Pancreas (tissue), 10 donors: Measurements from ENCODE around the gene EIF2B2. TPM values are rescaled to one million over a fixed set of nuclear protein-coding genes. Genes with fewer than 3 reads are reported as not detected.
A peak's percentile ranks its signal among the peaks of the same experiment; 100 is the strongest.

Source experiments
- ATAC-seq, 4 donors: fragments of 200-7000 bp; cut with Tn5 transposase; one replicate each; pipeline versions ENCODE4 v1.8.0 to v1.9.1; 2020; ENCODE audit warnings: mild to moderate bottlenecking in 4 of 4, moderate library complexity in 4 of 4
- DNase-seq, 6 donors: peaks; one replicate each; pipeline ENCODE4 v3.0.0-alpha.2; 2020
- FAIRE-seq: peaks from 2 replicates; lab custom pipeline; 2012; peaks lifted over from hg19 to GRCh38; lab: Jason Lieb, UNC
- H3K27ac ChIP-seq, 4 donors: fragments of 200-600 bp; sonication (generic); 1 replicate in 3 of 4; 2 replicates in 1 of 4; pipeline versions ENCODE4 v1.5.0 to v1.8.0; 2020
- H3K27me3 ChIP-seq, 4 donors: fragments of 200-600 bp; one replicate each; pipeline ENCODE4 v1.8.0; 2021
- H3K36me3 ChIP-seq, 3 donors: fragments of 200-600 bp; sonication (generic) in 1 of 3; one replicate each; pipeline versions ENCODE4 v1.5.0 to v1.8.0; 2020 to 2021
- H3K4me1 ChIP-seq, 3 donors: fragments of 200-600 bp; one replicate each; pipeline ENCODE4 v1.8.0; 2021
- H3K4me3 ChIP-seq, 4 donors: fragments of 200-600 bp; sonication (generic) in 2 of 4; one replicate each; pipeline versions ENCODE4 v1.5.0 to v1.8.0; 2020 to 2021
- H3K9me3 ChIP-seq, 4 donors: fragments of 200-600 bp; one replicate each; pipeline ENCODE4 v1.8.0; 2021
- WGBS, 2 donors: extraction: QIAGEN DNeasy Blood & Tissue Kit; methylation state at CpG; one replicate each; pipeline ENCODE4 v1.1.7; 2013; 5-methylcytosine and 5-hydroxymethylcytosine counted together
- intact Hi-C, 3 donors: fragments of 100-400 bp; cut with DNase I; formaldehyde crosslinking; loops; one replicate each; pipeline versions ENCODE4 v1.11.1 to v1.14.2; 2022
- polyA plus RNA-seq, 2 donors: library from polyadenylated mRNA; stranded (reverse); fragments of 200-250 nt; gene quantifications; one replicate each; pipeline ENCODE4 v1.2.3, GENCODE V29; 2013
- total RNA-seq, 6 donors: library from RNA; stranded (reverse); fragmentation: NEBNext Ultra II Directional in 4 of 6; extraction: Animal tissue kit (Norgen Biotek cat#: 25700) in 4 of 6; gene quantifications; one replicate each; pipeline versions ENCODE4 v1.2.1 to v1.2.4, GENCODE V29; 2021 to 2023
- TF ChIP-seq, protein P1 (sequence below), 4 donors: fragments of 200-600 bp; sonication (generic) in 3 of 4; IDR thresholded peaks; one replicate each; pipeline versions ENCODE4 v1.5.0 to v1.8.0; 2021; ENCODE audit warnings: antibody characterized with exemption in 4 of 4
- donor health status: healthy with polysubstance abuse.
- donor health status: DM: no; HTN: no; CAD: no; lungs with moderate emphysema.
- donor health status: DM: no; HTN: no; CAD: no.
- donor health status: control.
- donor health status: control.
- donor health status: Bipolar disorder and iron deficiency.
- donor health status: DM: yes; HTN: yes; CAD: no.
- donor health status: DM: no; HTN: no; CAD: no.
- donor health status: DM: no; HTN: no; CAD: no.
- donor health status: DM: yes; HTN: yes; CAD: no.

Gene EIF2B2
- total and polyA plus RNA-seq, 8 donors: 11.2 to 22.1 (median 16.6) TPM

DNA sequence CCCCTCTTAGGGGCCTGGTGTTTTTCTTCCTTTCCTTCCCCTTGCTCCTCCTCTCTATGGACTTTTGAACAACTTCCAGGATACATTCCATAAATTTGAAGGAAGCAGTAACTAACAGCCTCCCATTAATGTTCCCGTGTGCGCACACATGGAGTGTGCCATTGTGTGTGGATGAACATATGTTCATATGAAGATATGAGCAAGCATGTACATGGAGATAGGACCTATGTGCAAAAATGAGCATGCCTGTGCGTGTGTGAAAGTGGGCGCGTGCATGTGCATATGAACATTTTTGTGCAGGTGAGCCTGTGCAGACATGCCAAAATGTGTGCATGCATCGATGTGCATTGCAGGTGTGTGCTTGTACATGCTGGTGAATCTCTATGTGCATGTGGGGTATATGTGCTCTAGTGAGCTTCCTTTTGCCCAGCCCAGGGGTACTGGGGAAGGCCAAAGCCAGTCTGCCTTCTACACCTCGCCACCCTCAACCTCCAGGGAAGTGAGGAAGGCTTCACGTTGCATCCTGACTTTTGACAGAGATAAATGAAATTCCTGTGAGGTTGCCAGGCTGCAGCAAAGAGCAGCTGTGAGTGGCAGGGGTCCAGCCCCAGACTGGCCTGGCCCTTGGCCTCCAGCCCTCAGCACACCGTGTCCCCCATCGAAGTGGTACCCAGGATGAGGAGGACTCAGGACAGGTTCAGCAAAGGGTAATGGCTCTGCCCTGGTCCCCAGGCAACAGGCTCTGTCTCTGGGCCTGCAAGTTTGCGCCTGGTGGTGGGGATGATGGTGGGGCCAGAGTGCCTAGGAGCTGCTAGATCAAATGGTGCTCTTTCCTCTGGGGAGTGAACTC, 26.2 kb upstream of the EIF2B2 start:
- DNase-seq: no peak
- TF ChIP-seq, protein P1, sequence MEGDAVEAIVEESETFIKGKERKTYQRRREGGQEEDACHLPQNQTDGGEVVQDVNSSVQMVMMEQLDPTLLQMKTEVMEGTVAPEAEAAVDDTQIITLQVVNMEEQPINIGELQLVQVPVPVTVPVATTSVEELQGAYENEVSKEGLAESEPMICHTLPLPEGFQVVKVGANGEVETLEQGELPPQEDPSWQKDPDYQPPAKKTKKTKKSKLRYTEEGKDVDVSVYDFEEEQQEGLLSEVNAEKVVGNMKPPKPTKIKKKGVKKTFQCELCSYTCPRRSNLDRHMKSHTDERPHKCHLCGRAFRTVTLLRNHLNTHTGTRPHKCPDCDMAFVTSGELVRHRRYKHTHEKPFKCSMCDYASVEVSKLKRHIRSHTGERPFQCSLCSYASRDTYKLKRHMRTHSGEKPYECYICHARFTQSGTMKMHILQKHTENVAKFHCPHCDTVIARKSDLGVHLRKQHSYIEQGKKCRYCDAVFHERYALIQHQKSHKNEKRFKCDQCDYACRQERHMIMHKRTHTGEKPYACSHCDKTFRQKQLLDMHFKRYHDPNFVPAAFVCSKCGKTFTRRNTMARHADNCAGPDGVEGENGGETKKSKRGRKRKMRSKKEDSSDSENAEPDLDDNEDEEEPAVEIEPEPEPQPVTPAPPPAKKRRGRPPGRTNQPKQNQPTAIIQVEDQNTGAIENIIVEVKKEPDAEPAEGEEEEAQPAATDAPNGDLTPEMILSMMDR (IDR thresholded peaks at IDR 0.05): no peak

DNA sequence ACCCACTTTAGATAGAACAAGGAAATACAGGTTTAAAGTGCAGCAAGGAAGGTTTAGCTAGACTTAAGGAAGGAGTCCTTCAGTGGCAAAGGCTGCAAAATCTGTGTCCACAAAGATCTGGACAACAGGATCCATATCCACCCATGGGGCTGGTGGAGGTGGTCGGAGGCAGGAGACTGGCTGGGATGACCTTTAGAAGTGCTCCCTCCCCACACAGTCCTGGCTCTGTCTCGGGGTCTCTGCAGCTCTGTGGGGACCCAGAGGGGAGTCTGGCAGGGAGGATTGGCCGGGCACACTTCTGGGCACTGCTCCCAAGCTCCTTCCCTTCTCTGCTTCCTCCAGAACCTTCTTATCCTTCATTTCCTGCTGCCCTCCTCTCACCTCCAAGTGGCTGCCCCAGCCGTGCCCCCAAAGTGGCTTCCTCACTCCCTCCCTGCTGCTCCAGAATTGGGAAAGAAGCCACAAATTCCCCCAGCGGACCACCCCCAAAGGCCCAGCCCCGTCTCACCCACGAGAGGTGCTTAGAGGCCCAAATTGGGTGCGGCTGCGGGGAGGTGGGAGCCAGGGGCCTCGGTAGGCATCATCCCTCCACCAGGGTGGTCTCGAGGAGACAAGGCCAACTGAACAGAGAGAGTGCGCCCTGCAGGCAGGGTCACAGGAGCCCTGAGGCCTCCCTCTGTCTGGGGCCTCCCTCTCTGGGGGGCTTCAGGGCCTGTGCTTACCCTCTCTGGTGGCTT, 25.4 kb upstream of the EIF2B2 start:
- H3K36me3 ChIP-seq: no peaks in the 10 kb centered on the region
- no peak overlapping the region for H3K4me3 ChIP-seq
- no peak overlapping the region for H3K27ac ChIP-seq
- H3K9me3 ChIP-seq: no peaks in the 10 kb centered on the region
- intact Hi-C loops: no loop called here
- FAIRE-seq: no peak
- DNase-seq: peak in 1 of 6 donors; percentile 42
- no peak for ATAC-seq
- WGBS, 2 donors: 73 to 80% methylated on average over 12 of the region's 12 CpGs
- TF ChIP-seq, protein P1 (IDR thresholded peaks at IDR 0.05): no peak
- H3K27me3 ChIP-seq: no peaks in the 10 kb centered on the region
- no peaks in the 10 kb centered on the region for H3K4me1 ChIP-seq

More for the DNA sequence above, 26.2 kb upstream of the EIF2B2 start:
- H3K27me3 ChIP-seq: no peaks in the 10 kb centered on the region
- intact Hi-C loops: no loop called here
- no peak overlapping the region for H3K4me3 ChIP-seq
- H3K4me1 ChIP-seq: no peaks in the 10 kb centered on the region
- no peaks in the 10 kb centered on the region for H3K9me3 ChIP-seq
- no peak overlapping the region for H3K27ac ChIP-seq
- 72 to 76% methylated on average over 11 of the region's 11 CpGs for WGBS, 2 donors
- ATAC-seq: no peak
- no peak for FAIRE-seq
- H3K36me3 ChIP-seq: no peaks in the 10 kb centered on the region

DNA sequence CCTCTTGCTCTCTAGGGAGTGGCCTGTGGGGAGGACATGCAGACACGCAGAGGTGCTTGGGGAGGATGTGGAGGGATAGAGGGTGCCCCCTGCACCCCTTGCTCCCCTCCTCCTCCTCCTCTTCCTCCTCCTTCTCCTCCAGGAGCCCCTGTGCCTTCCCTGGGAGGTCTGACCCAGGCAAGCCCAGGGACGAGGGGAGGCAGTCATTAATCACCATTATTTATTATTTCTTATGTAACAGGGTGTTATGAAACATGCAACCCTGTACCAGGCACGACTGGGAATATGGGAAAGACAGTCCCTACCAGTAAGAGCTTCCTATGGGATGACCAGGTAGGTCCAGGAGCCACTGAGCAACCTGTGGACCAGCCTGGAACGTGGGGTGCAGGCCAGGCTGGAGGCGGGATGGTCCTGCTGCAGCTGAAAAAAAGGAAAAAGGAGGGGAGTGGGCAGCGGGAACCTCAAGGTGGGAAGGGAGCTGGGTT, 24.8 kb upstream of the EIF2B2 start:
- Histone ChIP-seq H3K27me3 (no peaks in the 10 kb centered on the region), H3K4me3 (no peak overlapping the region), H3K4me1 (no peaks in the 10 kb centered on the region), H3K27ac (no peak overlapping the region), H3K36me3 (no peaks in the 10 kb centered on the region), H3K9me3 (no peaks in the 10 kb centered on the region)
- no peak for ATAC-seq
- intact Hi-C loops: no loop called here
- no peak for FAIRE-seq
- WGBS, 2 donors: 52 to 55% methylated on average over 6 of the region's 6 CpGs
- no peak for DNase-seq
- TF ChIP-seq, protein P1 (IDR thresholded peaks at IDR 0.05): no peak

DNA sequence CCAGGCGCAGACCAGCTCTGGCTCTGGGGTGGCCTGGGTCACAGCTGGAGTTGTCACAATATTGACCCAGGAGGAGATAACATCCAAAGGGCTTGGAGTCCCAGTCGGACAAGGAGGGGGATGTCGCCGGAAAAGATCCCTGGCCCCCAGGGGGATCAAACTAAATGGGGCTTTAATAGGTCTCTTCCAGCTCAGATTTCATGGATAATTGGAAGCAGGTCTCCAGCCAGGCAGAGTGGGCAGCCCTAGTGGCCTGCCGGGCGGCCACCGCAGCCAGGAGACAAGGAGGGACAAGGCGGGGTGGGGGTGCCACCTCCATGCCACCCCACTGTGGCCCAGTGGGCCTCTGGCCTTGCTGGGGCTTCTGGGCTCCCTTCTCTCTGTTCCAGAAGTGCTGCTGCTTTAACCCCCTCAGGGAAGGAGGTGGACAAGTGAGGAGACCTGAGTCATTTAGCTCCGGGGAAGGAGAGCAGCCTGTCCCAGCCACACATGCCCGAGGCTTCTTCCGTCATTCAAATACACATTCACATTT, 24.2 kb upstream of the EIF2B2 start:
- FAIRE-seq: no peak

More for the DNA sequence above, 24.2 kb upstream of the EIF2B2 start:
- H3K27ac ChIP-seq: no peak overlapping the region
- 73 to 76% methylated on average over 11 of the region's 11 CpGs for WGBS, 2 donors
- H3K4me3 ChIP-seq: no peak overlapping the region
- TF ChIP-seq, protein P1 (IDR thresholded peaks at IDR 0.05): no peak
- intact Hi-C loops: no loop called here
- H3K4me1 ChIP-seq: no peaks in the 10 kb centered on the region
- H3K27me3 ChIP-seq: no peaks in the 10 kb centered on the region
- no peak for ATAC-seq
- no peaks in the 10 kb centered on the region for H3K36me3 ChIP-seq
- no peak for DNase-seq
- no peaks in the 10 kb centered on the region for H3K9me3 ChIP-seq
